Measurements from ENCODE around the gene SNORC. TPM values are rescaled to one million over a fixed set of nuclear protein-coding genes. Genes with fewer than 3 reads are reported as not detected.
A peak's percentile ranks its signal among the peaks of the same experiment; 100 is the strongest.

SNORC gene
- total and polyA plus RNA-seq, 2 of the 13 experiments (the other 11 are each of a cell fraction or from before 2014, with no cell fraction given) = 59.1 to 86.1 TPM

DNA sequence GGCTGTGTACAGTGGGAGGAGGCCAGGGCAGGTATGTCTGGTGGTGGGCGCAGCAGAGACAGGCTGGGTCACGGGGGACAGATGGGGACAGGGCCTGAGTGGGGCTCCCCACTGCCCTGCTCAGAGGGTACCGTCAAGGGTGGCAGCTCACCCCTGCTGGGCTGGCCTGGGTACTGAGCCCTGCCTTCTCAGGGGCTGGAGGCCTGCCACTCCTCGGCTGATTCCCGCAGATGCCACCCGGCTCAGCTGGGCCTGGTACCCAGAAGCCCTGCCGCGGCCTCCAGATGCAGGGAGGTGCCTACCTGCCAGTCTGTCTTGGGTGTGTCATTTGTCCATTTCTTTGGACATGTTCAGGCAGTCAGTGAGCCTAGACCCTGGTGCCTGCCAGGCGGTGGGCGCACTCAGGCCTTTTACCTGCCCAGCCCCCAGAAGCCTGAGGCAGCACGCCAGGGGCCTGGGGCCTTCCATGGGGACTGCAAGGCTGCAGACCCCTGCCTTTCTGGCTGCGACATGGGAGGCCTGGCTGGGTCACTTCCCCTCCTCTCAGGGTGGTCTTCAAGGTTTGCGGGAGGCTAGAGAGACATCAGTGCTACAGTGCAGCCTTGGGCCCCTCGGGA, 3.3 kb downstream of the SNORC start (continued):
- TF ChIP-seq, protein P1, sequence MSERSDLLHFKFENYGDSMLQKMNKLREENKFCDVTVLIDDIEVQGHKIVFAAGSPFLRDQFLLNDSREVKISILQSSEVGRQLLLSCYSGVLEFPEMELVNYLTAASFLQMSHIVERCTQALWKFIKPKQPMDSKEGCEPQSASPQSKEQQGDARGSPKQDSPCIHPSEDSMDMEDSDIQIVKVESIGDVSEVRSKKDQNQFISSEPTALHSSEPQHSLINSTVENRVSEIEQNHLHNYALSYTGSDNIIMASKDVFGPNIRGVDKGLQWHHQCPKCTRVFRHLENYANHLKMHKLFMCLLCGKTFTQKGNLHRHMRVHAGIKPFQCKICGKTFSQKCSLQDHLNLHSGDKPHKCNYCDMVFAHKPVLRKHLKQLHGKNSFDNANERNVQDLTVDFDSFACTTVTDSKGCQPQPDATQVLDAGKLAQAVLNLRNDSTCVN (CRISPR knock-in tag; IDR thresholded peaks at IDR 0.05; ENCODE audit: borderline replicate concordance) = no peak
- TF ChIP-seq ZNF383 (CRISPR knock-in tag; IDR thresholded peaks at IDR 0.05; ENCODE audit: borderline replicate concordance) (no peak), ZNF160 (CRISPR knock-in tag; IDR thresholded peaks at IDR 0.05) (no peak), ZNF235 (CRISPR knock-in tag; IDR thresholded peaks at IDR 0.05; ENCODE audit: borderline replicate concordance) (no peak), ARHGAP35 (CRISPR knock-in tag; IDR thresholded peaks at IDR 0.05; ENCODE audit: borderline replicate concordance) (no peak), ZNF563 (CRISPR knock-in tag; IDR thresholded peaks at IDR 0.05) (no peak), ZNF30 (CRISPR knock-in tag; IDR thresholded peaks at IDR 0.05) (no peak), HNRNPL (IDR thresholded peaks at IDR 0.05; ENCODE audit: low read depth, low read length) (peak; percentile 92), ZSCAN25 (CRISPR knock-in tag; IDR thresholded peaks at IDR 0.05) (no peak), NFE2L2 (IDR thresholded peaks at IDR 0.05; ENCODE audit: low read length) (no peak), JUND (CRISPR knock-in tag; IDR thresholded peaks at IDR 0.05) (no peak)
- TF ChIP-seq, protein P2, sequence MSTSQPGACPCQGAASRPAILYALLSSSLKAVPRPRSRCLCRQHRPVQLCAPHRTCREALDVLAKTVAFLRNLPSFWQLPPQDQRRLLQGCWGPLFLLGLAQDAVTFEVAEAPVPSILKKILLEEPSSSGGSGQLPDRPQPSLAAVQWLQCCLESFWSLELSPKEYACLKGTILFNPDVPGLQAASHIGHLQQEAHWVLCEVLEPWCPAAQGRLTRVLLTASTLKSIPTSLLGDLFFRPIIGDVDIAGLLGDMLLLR (CRISPR knock-in tag; IDR thresholded peaks at IDR 0.05) = no peak
- TF ChIP-seq, protein P3, sequence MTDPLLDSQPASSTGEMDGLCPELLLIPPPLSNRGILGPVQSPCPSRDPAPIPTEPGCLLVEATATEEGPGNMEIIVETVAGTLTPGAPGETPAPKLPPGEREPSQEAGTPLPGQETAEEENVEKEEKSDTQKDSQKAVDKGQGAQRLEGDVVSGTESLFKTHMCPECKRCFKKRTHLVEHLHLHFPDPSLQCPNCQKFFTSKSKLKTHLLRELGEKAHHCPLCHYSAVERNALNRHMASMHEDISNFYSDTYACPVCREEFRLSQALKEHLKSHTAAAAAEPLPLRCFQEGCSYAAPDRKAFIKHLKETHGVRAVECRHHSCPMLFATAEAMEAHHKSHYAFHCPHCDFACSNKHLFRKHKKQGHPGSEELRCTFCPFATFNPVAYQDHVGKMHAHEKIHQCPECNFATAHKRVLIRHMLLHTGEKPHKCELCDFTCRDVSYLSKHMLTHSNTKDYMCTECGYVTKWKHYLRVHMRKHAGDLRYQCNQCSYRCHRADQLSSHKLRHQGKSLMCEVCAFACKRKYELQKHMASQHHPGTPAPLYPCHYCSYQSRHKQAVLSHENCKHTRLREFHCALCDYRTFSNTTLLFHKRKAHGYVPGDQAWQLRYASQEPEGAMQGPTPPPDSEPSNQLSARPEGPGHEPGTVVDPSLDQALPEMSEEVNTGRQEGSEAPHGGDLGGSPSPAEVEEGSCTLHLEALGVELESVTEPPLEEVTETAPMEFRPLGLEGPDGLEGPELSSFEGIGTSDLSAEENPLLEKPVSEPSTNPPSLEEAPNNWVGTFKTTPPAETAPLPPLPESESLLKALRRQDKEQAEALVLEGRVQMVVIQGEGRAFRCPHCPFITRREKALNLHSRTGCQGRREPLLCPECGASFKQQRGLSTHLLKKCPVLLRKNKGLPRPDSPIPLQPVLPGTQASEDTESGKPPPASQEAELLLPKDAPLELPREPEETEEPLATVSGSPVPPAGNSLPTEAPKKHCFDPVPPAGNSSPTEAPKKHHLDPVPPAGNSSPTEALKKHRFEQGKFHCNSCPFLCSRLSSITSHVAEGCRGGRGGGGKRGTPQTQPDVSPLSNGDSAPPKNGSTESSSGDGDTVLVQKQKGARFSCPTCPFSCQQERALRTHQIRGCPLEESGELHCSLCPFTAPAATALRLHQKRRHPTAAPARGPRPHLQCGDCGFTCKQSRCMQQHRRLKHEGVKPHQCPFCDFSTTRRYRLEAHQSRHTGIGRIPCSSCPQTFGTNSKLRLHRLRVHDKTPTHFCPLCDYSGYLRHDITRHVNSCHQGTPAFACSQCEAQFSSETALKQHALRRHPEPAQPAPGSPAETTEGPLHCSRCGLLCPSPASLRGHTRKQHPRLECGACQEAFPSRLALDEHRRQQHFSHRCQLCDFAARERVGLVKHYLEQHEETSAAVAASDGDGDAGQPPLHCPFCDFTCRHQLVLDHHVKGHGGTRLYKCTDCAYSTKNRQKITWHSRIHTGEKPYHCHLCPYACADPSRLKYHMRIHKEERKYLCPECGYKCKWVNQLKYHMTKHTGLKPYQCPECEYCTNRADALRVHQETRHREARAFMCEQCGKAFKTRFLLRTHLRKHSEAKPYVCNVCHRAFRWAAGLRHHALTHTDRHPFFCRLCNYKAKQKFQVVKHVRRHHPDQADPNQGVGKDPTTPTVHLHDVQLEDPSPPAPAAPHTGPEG (CRISPR knock-in tag; IDR thresholded peaks at IDR 0.05) = no peak
- TF ChIP-seq, protein P4, sequence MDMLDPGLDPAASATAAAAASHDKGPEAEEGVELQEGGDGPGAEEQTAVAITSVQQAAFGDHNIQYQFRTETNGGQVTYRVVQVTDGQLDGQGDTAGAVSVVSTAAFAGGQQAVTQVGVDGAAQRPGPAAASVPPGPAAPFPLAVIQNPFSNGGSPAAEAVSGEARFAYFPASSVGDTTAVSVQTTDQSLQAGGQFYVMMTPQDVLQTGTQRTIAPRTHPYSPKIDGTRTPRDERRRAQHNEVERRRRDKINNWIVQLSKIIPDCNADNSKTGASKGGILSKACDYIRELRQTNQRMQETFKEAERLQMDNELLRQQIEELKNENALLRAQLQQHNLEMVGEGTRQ (IDR thresholded peaks at IDR 0.05; ENCODE audit: low read depth, low read length) = no peak
- TF ChIP-seq, protein P4 (CRISPR knock-in tag; IDR thresholded peaks at IDR 0.05; ENCODE audit: borderline replicate concordance) = no peak
- TF ChIP-seq, protein P5, sequence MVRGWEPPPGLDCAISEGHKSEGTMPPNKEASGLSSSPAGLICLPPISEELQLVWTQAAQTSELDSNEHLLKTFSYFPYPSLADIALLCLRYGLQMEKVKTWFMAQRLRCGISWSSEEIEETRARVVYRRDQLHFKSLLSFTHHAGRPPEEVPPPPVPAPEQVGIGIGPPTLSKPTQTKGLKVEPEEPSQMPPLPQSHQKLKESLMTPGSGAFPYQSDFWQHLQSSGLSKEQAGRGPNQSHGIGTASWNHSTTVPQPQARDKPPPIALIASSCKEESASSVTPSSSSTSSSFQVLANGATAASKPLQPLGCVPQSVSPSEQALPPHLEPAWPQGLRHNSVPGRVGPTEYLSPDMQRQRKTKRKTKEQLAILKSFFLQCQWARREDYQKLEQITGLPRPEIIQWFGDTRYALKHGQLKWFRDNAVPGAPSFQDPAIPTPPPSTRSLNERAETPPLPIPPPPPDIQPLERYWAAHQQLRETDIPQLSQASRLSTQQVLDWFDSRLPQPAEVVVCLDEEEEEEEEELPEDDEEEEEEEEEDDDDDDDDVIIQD (CRISPR knock-in tag; IDR thresholded peaks at IDR 0.05; ENCODE audit: low read depth) = no peak
- TF ChIP-seq, protein P6, sequence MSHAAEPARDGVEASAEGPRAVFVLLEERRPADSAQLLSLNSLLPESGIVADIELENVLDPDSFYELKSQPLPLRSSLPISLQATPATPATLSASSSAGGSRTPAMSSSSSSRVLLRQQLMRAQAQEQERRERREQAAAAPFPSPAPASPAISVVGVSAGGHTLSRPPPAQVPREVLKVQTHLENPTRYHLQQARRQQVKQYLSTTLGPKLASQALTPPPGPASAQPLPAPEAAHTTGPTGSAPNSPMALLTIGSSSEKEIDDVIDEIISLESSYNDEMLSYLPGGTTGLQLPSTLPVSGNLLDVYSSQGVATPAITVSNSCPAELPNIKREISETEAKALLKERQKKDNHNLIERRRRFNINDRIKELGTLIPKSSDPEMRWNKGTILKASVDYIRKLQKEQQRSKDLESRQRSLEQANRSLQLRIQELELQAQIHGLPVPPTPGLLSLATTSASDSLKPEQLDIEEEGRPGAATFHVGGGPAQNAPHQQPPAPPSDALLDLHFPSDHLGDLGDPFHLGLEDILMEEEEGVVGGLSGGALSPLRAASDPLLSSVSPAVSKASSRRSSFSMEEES (CRISPR knock-in tag; IDR thresholded peaks at IDR 0.05) = no peak
